ENCODE results near the gene UNC80. TPM values are rescaled to one million over a fixed set of nuclear protein-coding genes. Genes with fewer than 3 reads are reported as not detected.

Gene UNC80, protein sequence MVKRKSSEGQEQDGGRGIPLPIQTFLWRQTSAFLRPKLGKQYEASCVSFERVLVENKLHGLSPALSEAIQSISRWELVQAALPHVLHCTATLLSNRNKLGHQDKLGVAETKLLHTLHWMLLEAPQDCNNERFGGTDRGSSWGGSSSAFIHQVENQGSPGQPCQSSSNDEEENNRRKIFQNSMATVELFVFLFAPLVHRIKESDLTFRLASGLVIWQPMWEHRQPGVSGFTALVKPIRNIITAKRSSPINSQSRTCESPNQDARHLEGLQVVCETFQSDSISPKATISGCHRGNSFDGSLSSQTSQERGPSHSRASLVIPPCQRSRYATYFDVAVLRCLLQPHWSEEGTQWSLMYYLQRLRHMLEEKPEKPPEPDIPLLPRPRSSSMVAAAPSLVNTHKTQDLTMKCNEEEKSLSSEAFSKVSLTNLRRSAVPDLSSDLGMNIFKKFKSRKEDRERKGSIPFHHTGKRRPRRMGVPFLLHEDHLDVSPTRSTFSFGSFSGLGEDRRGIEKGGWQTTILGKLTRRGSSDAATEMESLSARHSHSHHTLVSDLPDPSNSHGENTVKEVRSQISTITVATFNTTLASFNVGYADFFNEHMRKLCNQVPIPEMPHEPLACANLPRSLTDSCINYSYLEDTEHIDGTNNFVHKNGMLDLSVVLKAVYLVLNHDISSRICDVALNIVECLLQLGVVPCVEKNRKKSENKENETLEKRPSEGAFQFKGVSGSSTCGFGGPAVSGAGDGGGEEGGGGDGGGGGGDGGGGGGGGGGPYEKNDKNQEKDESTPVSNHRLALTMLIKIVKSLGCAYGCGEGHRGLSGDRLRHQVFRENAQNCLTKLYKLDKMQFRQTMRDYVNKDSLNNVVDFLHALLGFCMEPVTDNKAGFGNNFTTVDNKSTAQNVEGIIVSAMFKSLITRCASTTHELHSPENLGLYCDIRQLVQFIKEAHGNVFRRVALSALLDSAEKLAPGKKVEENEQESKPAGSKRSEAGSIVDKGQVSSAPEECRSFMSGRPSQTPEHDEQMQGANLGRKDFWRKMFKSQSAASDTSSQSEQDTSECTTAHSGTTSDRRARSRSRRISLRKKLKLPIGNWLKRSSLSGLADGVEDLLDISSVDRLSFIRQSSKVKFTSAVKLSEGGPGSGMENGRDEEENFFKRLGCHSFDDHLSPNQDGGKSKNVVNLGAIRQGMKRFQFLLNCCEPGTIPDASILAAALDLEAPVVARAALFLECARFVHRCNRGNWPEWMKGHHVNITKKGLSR (N-terminal part only)
- total RNA-seq: 1 to 10 TPM; 3.6 to 8.6 TPM

DNA sequence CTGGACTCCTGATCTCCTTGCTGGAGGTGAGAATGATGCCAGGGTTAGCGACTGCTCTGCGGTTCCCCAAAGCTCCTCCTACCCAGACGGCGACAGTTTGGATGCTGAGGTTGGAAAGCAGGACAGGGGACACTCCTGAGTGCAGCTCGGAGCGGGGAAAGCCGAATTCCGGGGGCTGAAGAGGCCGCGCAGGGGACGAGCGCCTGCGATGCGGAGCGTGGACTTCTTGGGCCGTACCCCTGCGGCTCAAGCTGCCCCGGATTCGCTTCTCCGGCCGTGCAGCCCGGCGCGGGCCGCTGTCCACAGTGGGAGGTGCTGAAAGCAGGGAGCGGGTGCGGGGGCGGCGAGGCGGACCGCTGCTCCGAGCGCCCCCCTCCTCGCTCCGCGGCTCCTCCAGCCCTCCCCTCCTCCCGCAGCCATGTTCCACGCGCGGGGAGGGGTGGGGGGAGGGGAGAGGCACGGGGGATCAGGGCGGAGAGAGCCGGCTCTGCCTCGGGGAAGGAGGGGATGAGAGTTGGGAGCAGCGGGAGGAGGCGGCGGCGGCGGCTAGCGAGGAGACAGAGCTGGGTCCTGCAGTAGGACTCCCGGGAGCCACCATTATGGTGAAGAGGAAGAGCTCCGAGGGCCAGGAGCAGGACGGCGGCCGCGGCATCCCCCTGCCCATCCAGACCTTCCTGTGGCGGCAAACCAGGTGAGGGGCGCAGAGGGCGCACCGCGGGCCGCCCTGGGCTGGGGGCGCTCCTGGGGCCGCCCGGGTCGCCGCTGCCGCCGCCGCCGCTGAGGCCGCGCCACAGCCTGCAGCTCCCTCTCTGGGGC is at the start of gene UNC80:
UNC80 (plus strand) TSS at position 359 of the 816 bp plus-strand sequence; CDS start at position 600, 241 bp downstream.
- intact Hi-C loops (cut with DNase I): no loop called here
- Histone ChIP-seq H3K27ac (peak within 1 kb of the TSS; percentile 49 to 73), H3K4me3 (peak within 1 kb of the TSS; percentile 41 to 52), H3K9me3 (no peaks in the 10 kb centered on the region), H3K4me1 (replicated peaks) (no peaks in the 10 kb centered on the region), H3K27me3 (replicated peaks; ENCODE audit: insufficient read depth) (no peaks in the 10 kb centered on the region), H3K36me3 (no peaks in the 10 kb centered on the region)
- DNase-seq (ENCODE audit: low spot score): peak; percentile 66
- WGBS: 3% methylated on average over 72 of the region's 73 CpGs
- TF ChIP-seq POLR2AphosphoS5 (IDR thresholded peaks at IDR 0.05) (peak; percentile 63), POLR2A (IDR thresholded peaks at IDR 0.05) (no peak)

DNA sequence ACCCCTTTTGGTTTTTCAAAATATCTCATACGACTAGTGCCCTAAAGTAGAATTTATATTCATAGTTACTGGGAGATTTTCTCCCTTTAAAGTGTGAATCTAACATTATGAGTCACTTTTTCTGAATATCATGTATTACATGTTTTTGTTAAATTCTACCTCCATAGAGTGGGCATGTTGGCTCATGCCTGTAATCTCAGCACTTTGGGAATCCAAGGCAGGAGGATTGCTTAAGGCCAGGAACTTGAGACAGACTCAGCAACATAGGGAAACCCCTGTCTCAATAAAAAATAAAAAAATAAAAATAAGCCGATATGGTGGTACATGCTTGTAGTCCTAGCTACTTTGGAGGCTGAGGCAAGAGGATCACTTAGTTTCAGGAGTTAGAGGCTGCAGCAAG is 45.3 kb upstream of the UNC80 start:
- no peaks in the 10 kb centered on the region for H3K9me3 ChIP-seq
- H3K36me3 ChIP-seq: no peaks in the 10 kb centered on the region
- TF ChIP-seq, protein P1, sequence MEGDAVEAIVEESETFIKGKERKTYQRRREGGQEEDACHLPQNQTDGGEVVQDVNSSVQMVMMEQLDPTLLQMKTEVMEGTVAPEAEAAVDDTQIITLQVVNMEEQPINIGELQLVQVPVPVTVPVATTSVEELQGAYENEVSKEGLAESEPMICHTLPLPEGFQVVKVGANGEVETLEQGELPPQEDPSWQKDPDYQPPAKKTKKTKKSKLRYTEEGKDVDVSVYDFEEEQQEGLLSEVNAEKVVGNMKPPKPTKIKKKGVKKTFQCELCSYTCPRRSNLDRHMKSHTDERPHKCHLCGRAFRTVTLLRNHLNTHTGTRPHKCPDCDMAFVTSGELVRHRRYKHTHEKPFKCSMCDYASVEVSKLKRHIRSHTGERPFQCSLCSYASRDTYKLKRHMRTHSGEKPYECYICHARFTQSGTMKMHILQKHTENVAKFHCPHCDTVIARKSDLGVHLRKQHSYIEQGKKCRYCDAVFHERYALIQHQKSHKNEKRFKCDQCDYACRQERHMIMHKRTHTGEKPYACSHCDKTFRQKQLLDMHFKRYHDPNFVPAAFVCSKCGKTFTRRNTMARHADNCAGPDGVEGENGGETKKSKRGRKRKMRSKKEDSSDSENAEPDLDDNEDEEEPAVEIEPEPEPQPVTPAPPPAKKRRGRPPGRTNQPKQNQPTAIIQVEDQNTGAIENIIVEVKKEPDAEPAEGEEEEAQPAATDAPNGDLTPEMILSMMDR (IDR thresholded peaks at IDR 0.05): no peak
- TF ChIP-seq POLR2A (IDR thresholded peaks at IDR 0.05) (no peak), POLR2AphosphoS5 (IDR thresholded peaks at IDR 0.05) (no peak)
- H3K4me3 ChIP-seq: no peak overlapping the region
- 85% methylated on average over 2 of the region's 2 CpGs for WGBS
- intact Hi-C loops (cut with DNase I): no loop called here
- H3K4me1 ChIP-seq (replicated peaks): no peaks in the 10 kb centered on the region
- no peak overlapping the region for H3K27ac ChIP-seq
- DNase-seq (ENCODE audit: low spot score): no peak
- H3K27me3 ChIP-seq (replicated peaks; ENCODE audit: insufficient read depth): no peaks in the 10 kb centered on the region

DNA sequence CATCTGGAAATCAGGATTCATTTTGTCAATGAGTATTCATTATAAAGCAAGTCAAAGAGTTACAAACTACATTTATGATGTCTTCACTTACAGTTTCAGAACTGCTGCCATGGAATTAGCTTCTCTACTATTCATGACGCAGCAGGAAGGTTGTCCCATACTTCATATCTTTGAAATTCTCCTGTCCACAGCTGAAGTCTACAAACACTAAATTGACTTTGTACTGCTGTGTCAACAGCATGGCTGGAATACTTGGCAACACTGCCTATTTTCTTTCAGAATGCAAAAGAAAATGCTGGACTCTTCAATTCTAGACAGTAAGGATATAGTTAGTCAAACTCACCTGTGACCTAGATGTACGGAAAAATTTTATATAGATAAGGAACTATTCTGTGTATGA is 44.6 kb upstream of the UNC80 start:
- no peak for DNase-seq (ENCODE audit: low spot score)

DNA sequence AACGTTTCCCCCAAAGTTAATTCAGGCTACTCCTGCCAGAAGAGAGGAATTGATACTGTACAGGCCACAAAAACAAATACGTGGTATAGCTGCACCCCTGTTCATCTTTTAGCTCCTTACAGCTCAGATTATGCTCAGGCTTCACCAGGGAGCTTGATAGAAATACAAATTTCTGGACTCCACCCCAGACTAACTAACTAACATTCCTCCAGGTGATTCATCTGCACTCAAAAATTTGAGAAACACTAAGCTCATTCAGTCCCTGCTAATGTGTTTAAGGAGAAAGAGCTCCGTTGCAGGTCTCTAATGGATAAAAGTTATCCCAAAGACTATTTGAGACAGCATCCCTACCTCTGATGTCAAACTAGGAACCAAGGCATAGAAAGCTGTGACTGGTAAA is 36.8 kb upstream of the UNC80 start:
- intact Hi-C loops (cut with DNase I): no loop called here
- no peak for DNase-seq (ENCODE audit: low spot score)
- H3K4me3 ChIP-seq: no peak overlapping the region
- H3K27ac ChIP-seq: no peak overlapping the region
- no peaks in the 10 kb centered on the region for H3K9me3 ChIP-seq
- H3K4me1 ChIP-seq (replicated peaks): no peaks in the 10 kb centered on the region
- 79% methylated on average over 3 of the region's 3 CpGs for WGBS
- no peaks in the 10 kb centered on the region for H3K36me3 ChIP-seq
- no peak for TF ChIP-seq POLR2A (IDR thresholded peaks at IDR 0.05)
- TF ChIP-seq, protein P1 (IDR thresholded peaks at IDR 0.05): no peak
- TF ChIP-seq POLR2AphosphoS5 (IDR thresholded peaks at IDR 0.05): no peak
- no peaks in the 10 kb centered on the region for H3K27me3 ChIP-seq (replicated peaks; ENCODE audit: insufficient read depth)

More for the DNA sequence above, 44.6 kb upstream of the UNC80 start:
- Histone ChIP-seq H3K27ac (no peak overlapping the region), H3K36me3 (no peaks in the 10 kb centered on the region), H3K4me1 (replicated peaks) (no peaks in the 10 kb centered on the region), H3K27me3 (replicated peaks; ENCODE audit: insufficient read depth) (no peaks in the 10 kb centered on the region), H3K4me3 (no peak overlapping the region), H3K9me3 (no peaks in the 10 kb centered on the region)
- TF ChIP-seq POLR2A (IDR thresholded peaks at IDR 0.05) (no peak), POLR2AphosphoS5 (IDR thresholded peaks at IDR 0.05) (peak; percentile 21)
- TF ChIP-seq, protein P1 (IDR thresholded peaks at IDR 0.05): no peak
- WGBS: 72% methylated on average over 2 of the region's 2 CpGs
- intact Hi-C loops (cut with DNase I): no loop called here

All from prostate gland (tissue), 2 donors.